Fibroblast of pulmonary artery (primary cell): ENCODE results near the gene SPTLC1.
A peak's percentile ranks its signal among the peaks of the same experiment; 100 is the strongest.

ENCODE experiments used
- DNase-seq: peaks from one replicate; pipeline ENCODE4 v3.0.0-alpha.2; 2010; ENCODE audit warnings: low read depth
- H3K4me3 ChIP-seq: replicated peaks from 2 replicates; pipeline ENCODE4 v1.5.1; 2011; ENCODE audit warnings: low read depth, mild to moderate bottlenecking, control low read depth, low read length, moderate library complexity
- CTCF ChIP-seq: IDR thresholded peaks from 2 replicates; pipeline ENCODE4 v1.5.1; 2011; ENCODE audit warnings: mild to moderate bottlenecking, control low read depth, low read length, inconsistent platforms; ENCODE audit errors: missing control alignments

Gene SPTLC1

GRCh38 chr9:92066168-92066567 is 49.0 kb downstream of the SPTLC1 start:
- no peak overlapping the region for H3K4me3 ChIP-seq
- TF ChIP-seq CTCF = no peak
- no peak for DNase-seq

- no peak overlapping the region for H3K4me3 ChIP-seq
- no peak for TF ChIP-seq CTCF
- DNase-seq = peak; percentile 71
Measured at GRCh38 chr9:92064711-92065110, 50.5 kb downstream of the SPTLC1 start.

- no peak for TF ChIP-seq CTCF
- DNase-seq = no peak
- H3K4me3 ChIP-seq = no peak overlapping the region
Measured at GRCh38 chr9:92061184-92061583, 54.0 kb downstream of the SPTLC1 start.

GRCh38 chr9:92059661-92060060 is 55.6 kb downstream of the SPTLC1 start:
- no peak for TF ChIP-seq CTCF
- H3K4me3 ChIP-seq = no peak overlapping the region
- DNase-seq = no peak

- TF ChIP-seq CTCF = no peak
- DNase-seq = no peak
- no peak overlapping the region for H3K4me3 ChIP-seq
Measured at GRCh38 chr9:92058723-92059444, 56.3 kb downstream of the SPTLC1 start.

- no peak for DNase-seq
- TF ChIP-seq CTCF = no peak
- no peak overlapping the region for H3K4me3 ChIP-seq
Measured at GRCh38 chr9:92058026-92058425, 57.2 kb downstream of the SPTLC1 start.

- no peak for TF ChIP-seq CTCF
- no peak overlapping the region for H3K4me3 ChIP-seq
- DNase-seq = no peak
Measured at GRCh38 chr9:92057226-92057625, 58.0 kb downstream of the SPTLC1 start.
